Retinal pigment epithelial cell (primary cell): ENCODE measurements around the gene MEX3A.

Experiments
- DNase-seq: peaks from one replicate; pipeline ENCODE4 v3.0.0-alpha.2; 2010; ENCODE audit warnings: low read depth
- H3K4me3 ChIP-seq: 2 replicates; pipeline ENCODE4 v1.5.1; 2011; ENCODE audit warnings: mild to moderate bottlenecking, low read length, control low read depth, moderate library complexity
- CTCF ChIP-seq: conservative IDR thresholded peaks from 2 replicates; pipeline ENCODE4 v1.5.1; 2011; ENCODE audit warnings: low read depth, low read length, control low read depth, inconsistent platforms

The MEX3A gene, protein sequence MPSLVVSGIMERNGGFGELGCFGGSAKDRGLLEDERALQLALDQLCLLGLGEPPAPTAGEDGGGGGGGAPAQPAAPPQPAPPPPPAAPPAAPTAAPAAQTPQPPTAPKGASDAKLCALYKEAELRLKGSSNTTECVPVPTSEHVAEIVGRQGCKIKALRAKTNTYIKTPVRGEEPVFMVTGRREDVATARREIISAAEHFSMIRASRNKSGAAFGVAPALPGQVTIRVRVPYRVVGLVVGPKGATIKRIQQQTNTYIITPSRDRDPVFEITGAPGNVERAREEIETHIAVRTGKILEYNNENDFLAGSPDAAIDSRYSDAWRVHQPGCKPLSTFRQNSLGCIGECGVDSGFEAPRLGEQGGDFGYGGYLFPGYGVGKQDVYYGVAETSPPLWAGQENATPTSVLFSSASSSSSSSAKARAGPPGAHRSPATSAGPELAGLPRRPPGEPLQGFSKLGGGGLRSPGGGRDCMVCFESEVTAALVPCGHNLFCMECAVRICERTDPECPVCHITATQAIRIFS

GRCh38 chr1:156082309-156083091 lies at the start of gene MEX3A:
TSS of gene MEX3A (minus strand) at chr1:156082465. CDS start at chr1:156081998, 467 bp downstream.
- no peak for DNase-seq
- H3K4me3 ChIP-seq: peak within 1 kb of the TSS; percentile 88
- TF ChIP-seq CTCF: no peak

GRCh38 chr1:156130578-156130942 lies 48.3 kb upstream of the MEX3A start:
- H3K4me3 ChIP-seq: no peak overlapping the region
- DNase-seq: no peak
- TF ChIP-seq CTCF: no peak

DNA sequence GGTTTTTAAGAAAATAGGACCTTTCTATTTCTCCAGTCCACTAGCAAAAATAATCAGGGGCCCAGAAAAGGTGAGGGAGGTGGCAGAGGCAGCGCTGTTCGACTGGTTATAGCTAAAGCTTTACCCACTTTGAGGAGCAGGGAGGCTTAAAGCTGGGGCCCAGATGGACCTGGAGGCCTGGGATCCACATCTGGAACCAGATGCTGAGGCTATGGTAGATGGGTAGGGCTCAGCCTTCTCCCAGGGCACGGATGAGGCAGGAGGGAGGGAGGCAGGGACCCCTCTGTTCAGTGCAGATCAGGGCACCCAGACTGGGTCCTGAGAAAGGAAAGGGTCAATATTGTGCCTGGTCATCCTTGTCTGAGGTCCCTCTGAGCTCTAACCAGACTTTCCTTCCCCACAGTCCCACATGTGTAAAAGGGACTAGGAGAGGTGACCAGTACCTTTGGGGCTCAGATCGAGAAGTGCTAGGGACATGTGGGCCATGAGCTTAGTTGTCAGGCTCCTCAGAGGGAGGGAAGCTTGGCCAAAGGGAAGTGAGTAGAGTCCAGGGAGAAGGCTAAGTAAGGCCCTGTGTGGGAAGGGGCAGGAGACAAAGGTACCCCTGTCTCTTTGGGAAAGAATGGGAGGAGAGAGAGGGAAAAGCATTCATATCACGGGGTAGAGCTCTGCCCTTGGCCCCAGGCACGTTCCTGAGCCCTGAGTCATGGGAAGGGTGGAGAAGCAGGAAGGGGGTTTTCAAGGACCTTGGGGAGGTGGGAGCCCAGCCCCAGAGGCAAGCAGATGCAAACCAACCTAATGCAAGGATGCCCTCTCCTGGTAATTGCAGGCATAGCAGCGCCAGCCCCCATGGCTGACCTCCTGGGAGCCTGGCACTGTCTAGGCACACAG lies 47.7 kb upstream of the MEX3A start:
- H3K4me3 ChIP-seq: peak overlapping the region; percentile 6
- DNase-seq: peak; percentile 93
- peak; percentile 96 for TF ChIP-seq CTCF

DNA sequence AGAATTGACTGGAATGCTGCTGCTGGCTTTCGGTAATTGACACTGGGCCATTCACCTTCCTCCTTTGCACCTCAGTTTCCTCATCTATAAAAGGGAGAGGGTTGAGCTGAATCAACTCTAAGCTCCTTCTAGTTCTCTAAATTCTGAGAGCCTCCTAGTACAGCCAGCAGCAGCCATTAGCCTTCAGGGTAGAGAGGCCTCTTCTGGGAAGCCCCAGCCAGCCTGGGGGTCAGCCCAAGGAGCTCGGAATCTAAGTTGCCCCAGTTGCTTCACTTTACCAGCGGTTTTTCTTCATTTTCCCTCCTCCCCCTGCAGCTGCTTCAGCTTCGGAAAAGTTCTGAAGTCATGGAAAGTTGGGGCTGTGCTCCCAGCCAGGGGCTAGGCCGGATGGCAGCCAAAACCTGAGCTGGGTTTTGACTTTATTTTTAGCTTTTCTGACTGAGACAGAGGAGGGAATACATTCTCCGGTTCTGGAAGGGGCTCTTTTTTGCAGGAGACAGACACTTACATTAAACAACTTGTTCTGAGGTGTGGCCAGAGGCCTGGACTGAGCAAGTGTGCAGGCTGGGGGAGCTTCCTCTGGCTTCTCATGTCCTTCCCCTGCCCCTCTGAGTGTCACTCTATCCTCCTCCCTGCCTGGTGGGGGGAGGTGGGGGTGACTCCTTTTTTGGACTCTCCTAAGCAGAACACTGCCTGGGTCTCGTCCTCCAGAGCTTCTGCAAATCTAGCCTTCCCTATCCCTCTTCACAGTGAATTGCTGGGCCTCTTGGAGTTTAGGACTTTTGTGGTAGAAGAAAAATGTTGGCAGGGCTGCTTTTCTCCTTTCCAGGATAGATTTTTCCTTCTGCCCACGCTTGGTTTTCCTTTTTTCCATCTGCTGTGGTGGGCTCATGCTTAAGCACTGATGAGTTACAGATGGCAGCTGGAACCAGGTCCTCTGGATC lies 46.7 kb upstream of the MEX3A start:
- H3K4me3 ChIP-seq: no peak overlapping the region
- DNase-seq: no peak

GRCh38 chr1:156128308-156128653 lies 46.0 kb upstream of the MEX3A start:
- DNase-seq: no peak
- no peak overlapping the region for H3K4me3 ChIP-seq
- no peak for TF ChIP-seq CTCF

More for the DNA sequence above, 46.7 kb upstream of the MEX3A start:
- no peak for TF ChIP-seq CTCF
